GM15510 (cell line): ENCODE measurements around the gene EFNA4.

ENCODE experiments used
- POLR2A ChIP-seq: IDR thresholded peaks from 3 replicates; pipeline ENCODE4 v1.6.1; 2011; ENCODE audit warnings: borderline replicate concordance; ENCODE audit not compliant: insufficient read length; ENCODE audit errors: extremely low read depth

The EFNA4 gene

GRCh38 chr1:155083865-155084721, 20.6 kb downstream of the EFNA4 start:
- no peak for TF ChIP-seq POLR2A

- peak; percentile 28 for TF ChIP-seq POLR2A
Observed at GRCh38 chr1:155084722-155085503, 21.4 kb downstream of the EFNA4 start.

- TF ChIP-seq POLR2A, result no peak
Observed at GRCh38 chr1:155085504-155086127, 22.1 kb downstream of the EFNA4 start.

GRCh38 chr1:155086128-155086741, 22.7 kb downstream of the EFNA4 start:
- TF ChIP-seq POLR2A, result no peak

GRCh38 chr1:155086856-155087535, 23.5 kb downstream of the EFNA4 start:
- no peak for TF ChIP-seq POLR2A

- no peak for TF ChIP-seq POLR2A
Observed at GRCh38 chr1:155091071-155092051, 27.8 kb downstream of the EFNA4 start.

GRCh38 chr1:155092131-155092530, 28.6 kb downstream of the EFNA4 start:
- no peak for TF ChIP-seq POLR2A

- no peak for TF ChIP-seq POLR2A
Observed at GRCh38 chr1:155092641-155093040, 29.1 kb downstream of the EFNA4 start.

- TF ChIP-seq POLR2A, result no peak
Observed at GRCh38 chr1:155093911-155094621, 30.5 kb downstream of the EFNA4 start.

- TF ChIP-seq POLR2A, result no peak
Observed at GRCh38 chr1:155094622-155094948, 31.0 kb downstream of the EFNA4 start.

- TF ChIP-seq POLR2A, result no peak
Observed at GRCh38 chr1:155099331-155099730, 35.8 kb downstream of the EFNA4 start.

- TF ChIP-seq POLR2A, result no peak
Observed at GRCh38 chr1:155103325-155103724, 39.8 kb downstream of the EFNA4 start.
